ENCODE results near the gene ADSS1. TPM values are rescaled to one million over a fixed set of nuclear protein-coding genes. Genes with fewer than 3 reads are reported as not detected.

The ADSS1 gene
- total RNA-seq, 1 experiment from 2014 or later: 10.0 TPM

- no peak for TF ChIP-seq ATF6 (CRISPR knock-in tag; IDR thresholded peaks at IDR 0.05)
- no peak for TF ChIP-seq CTCF (IDR thresholded peaks at IDR 0.05)
- no peak for TF ChIP-seq NFE2L1 (CRISPR knock-in tag; IDR thresholded peaks at IDR 0.05)
- TF ChIP-seq MXD4 (CRISPR knock-in tag; IDR thresholded peaks at IDR 0.05; ENCODE audit: borderline replicate concordance): no peak
- TF ChIP-seq AFF4 (CRISPR knock-in tag; IDR thresholded peaks at IDR 0.05; ENCODE audit: borderline replicate concordance): no peak
- TF ChIP-seq HMGXB4 (CRISPR knock-in tag; IDR thresholded peaks at IDR 0.05): no peak
- TF ChIP-seq E2F4 (CRISPR knock-in tag; IDR thresholded peaks at IDR 0.05; ENCODE audit: borderline replicate concordance, low read depth): no peak
- no peak for TF ChIP-seq NR2C2 (CRISPR knock-in tag; IDR thresholded peaks at IDR 0.05)
Observed at GRCh38 chr14:104771918-104772706, 48.1 kb downstream of the ADSS1 start (continued).

- Mint-ChIP-seq H3K36me3 (peaks cover 33% of the 10 kb centered on the region), H3K27me3 (ENCODE audit: low read depth) (no peaks in the 10 kb centered on the region), H3K4me3 (no peak overlapping the region), H3K4me1 (peaks cover 17% of the 10 kb centered on the region), H3K27ac (no peak overlapping the region), H3K9me3 (peaks cover 6% of the 10 kb centered on the region)
- POLR2A ChIA-PET: interaction anchor here (0.6 kb wide), 1 partner anchor 90 kb away, joined by 3 read pairs; no protein-coding TSS in a partner anchor
- ATAC-seq (no peak), DNase-seq (ENCODE audit: low spot score) (no peak)
- CTCF ChIA-PET: interaction anchor here (0.7 to 1.2 kb wide), 3 partner anchors 8 to 91 kb away, joined by 3 read pairs; no protein-coding TSS in a partner anchor
- no peak for TF ChIP-seq HMGXB4 (CRISPR knock-in tag; IDR thresholded peaks at IDR 0.05)
- no peak for TF ChIP-seq ZNF532 (CRISPR knock-in tag; IDR thresholded peaks at IDR 0.05; ENCODE audit: borderline replicate concordance)
- TF ChIP-seq TCF7 (CRISPR knock-in tag; IDR thresholded peaks at IDR 0.05; ENCODE audit: low read depth): no peak
- TF ChIP-seq ZNF232 (CRISPR knock-in tag; IDR thresholded peaks at IDR 0.05): no peak
- no peak for TF ChIP-seq GRHL2 (CRISPR knock-in tag; IDR thresholded peaks at IDR 0.05; ENCODE audit: insufficient replicate concordance, severe bottlenecking)
- TF ChIP-seq USF2 (CRISPR knock-in tag; IDR thresholded peaks at IDR 0.05): no peak
- no peak for TF ChIP-seq NFYB (CRISPR knock-in tag; conservative IDR thresholded peaks at IDR 0.05; ENCODE audit: low read depth)
Observed at GRCh38 chr14:104772707-104773504, 48.9 kb downstream of the ADSS1 start.
